ENCODE measurements around the gene ADGRE2. TPM values are rescaled to one million over a fixed set of nuclear protein-coding genes. Genes with fewer than 3 reads are reported as not detected.
A peak's percentile ranks its signal among the peaks of the same experiment; 100 is the strongest.

ADGRE2 gene
- total RNA-seq, 2 donors from 2014 or later, result 1.3 to 1.8 TPM

DNA sequence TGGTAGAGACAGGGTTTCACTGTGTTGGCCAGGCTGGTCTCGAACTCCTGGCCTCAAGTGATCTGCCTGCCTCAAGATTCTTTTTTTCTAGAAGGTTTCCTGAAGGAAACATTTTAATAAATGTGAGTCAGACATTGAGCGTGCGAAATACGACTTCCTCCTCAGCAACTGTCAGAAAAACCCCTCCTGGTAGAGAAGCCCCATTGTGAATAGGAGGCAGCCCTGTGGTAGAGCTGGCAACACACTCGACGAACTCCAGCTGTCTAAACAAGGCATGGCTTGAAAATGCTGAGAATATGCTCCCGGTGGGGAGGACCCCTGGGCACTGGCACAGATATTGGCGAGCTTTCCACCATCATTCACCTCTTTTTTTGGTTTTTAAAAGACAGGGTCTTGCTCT, 78.7 kb downstream of the ADGRE2 start:
- H3K9ac ChIP-seq (ENCODE audit: low read depth in 2 of 2, low read length in 2 of 2), result no peak overlapping the region
- H3K9me3 ChIP-seq, result no peaks in the 10 kb centered on the region
- peaks cover 7% of the 10 kb centered on the region for H3K36me3 ChIP-seq
- no peak overlapping the region for H3K27ac ChIP-seq
- no peak for TF ChIP-seq CTCF (IDR thresholded peaks at IDR 0.05)
- DNase-seq, result no peak
- no peak overlapping the region for H3K4me3 ChIP-seq
- no peaks in the 10 kb centered on the region for H3K4me1 ChIP-seq
- intact Hi-C loops (cut with DNase I), result no loop called here
- no peaks in the 10 kb centered on the region for H3K27me3 ChIP-seq

- no peak overlapping the region for H3K27ac ChIP-seq
- DNase-seq, result no peak
- H3K4me3 ChIP-seq, result no peak overlapping the region
- TF ChIP-seq CTCF (IDR thresholded peaks at IDR 0.05), result no peak
- intact Hi-C loops (cut with DNase I), result no loop called here
- H3K9ac ChIP-seq (ENCODE audit: low read depth in 2 of 2, low read length in 2 of 2), result no peak overlapping the region
- no peaks in the 10 kb centered on the region for H3K4me1 ChIP-seq
- H3K9me3 ChIP-seq, result no peaks in the 10 kb centered on the region
- peaks cover 7% of the 10 kb centered on the region for H3K36me3 ChIP-seq
- H3K27me3 ChIP-seq, result no peaks in the 10 kb centered on the region
Measured at GRCh38 chr19:14695471-14695870, 82.9 kb downstream of the ADGRE2 start.

GRCh38 chr19:14694641-14695266, 83.6 kb downstream of the ADGRE2 start:
- Histone ChIP-seq H3K36me3 (peaks cover 6% of the 10 kb centered on the region), H3K9me3 (no peaks in the 10 kb centered on the region), H3K27ac (no peak overlapping the region), H3K4me1 (no peaks in the 10 kb centered on the region), H3K9ac (ENCODE audit: low read depth in 2 of 2, low read length in 2 of 2) (no peak overlapping the region), H3K4me3 (no peak overlapping the region), H3K27me3 (no peaks in the 10 kb centered on the region)
- no peak for DNase-seq
- TF ChIP-seq CTCF (IDR thresholded peaks at IDR 0.05), result no peak
- intact Hi-C loops (cut with DNase I), result no loop called here

DNA sequence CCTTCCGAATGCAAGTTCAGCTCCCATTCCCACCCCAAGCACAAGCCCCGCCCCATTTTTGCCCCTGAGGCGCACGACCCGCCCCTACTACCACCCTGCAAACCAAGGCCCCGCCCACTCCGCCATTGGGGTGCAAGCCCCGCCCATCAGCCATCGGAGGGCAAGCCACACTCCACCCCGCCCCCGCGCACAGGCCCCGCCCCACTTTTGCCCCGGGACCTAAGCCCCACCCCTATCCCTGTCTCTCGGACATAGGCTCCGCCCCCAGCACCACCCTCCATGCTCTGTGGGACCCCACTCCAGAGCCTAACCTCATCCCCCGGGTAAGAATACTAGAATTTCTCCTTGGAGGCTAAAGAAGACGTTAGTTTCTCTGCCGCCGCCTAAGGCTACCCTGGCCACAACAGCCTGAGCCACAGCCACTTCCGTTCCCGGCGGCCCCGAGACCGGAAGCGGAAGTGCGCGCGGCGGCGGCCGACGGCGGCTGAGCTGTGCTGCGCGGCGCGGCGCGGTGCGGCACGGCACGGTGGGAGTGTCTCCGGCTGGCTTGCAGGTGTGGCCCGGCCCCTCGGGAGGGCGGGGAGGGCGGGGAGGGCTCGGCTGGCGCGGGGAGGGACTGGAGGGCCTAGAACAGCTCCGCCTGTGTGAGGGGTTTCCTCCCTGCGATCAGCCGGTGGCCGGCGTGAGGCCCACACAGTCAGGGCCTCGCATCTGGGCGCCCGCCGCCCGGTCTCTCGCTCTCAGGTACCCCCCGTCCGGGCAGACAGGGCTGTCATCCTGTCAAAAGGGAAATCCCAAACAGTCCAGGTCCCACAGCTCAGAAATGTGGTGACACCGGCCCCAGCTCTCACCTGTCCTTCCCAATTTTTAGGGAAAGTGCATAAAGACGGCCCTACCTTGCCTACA, 88.5 kb downstream of the ADGRE2 start, which contains the start of gene ZNF333:
Gene ZNF333, plus strand, starts transcription at position 451 of the 906 bp plus-strand sequence. CDS start 3,444 bp downstream, outside the sequence.
- no peak for TF ChIP-seq CTCF (IDR thresholded peaks at IDR 0.05)
- Histone ChIP-seq H3K4me1 (no peaks in the 10 kb centered on the region), H3K27ac (peak within 1 kb of the TSS; percentile 77), H3K27me3 (no peaks in the 10 kb centered on the region), H3K9ac (ENCODE audit: low read depth in 2 of 2, low read length in 2 of 2) (peak within 1 kb of the TSS; percentile 77 to 95), H3K36me3 (no peaks in the 10 kb centered on the region), H3K4me3 (peak within 1 kb of the TSS; percentile 67), H3K9me3 (no peaks in the 10 kb centered on the region)
- DNase-seq, result peak; percentile 99
- intact Hi-C loops (cut with DNase I), result loop anchor here (5.0 kb wide), 1 partner anchor 118 kb away; the partner anchor contains the start of gene NDUFB7

GRCh38 chr19:14686411-14686810, 91.9 kb downstream of the ADGRE2 start:
- no peak overlapping the region for H3K4me3 ChIP-seq
- no peaks in the 10 kb centered on the region for H3K9me3 ChIP-seq
- no peaks in the 10 kb centered on the region for H3K27me3 ChIP-seq
- no peaks in the 10 kb centered on the region for H3K36me3 ChIP-seq
- no peaks in the 10 kb centered on the region for H3K4me1 ChIP-seq
- DNase-seq, result no peak
- no peak for TF ChIP-seq CTCF (IDR thresholded peaks at IDR 0.05)
- intact Hi-C loops (cut with DNase I), result loop anchor here (5.0 kb wide), 1 partner anchor 114 kb away; the partner anchor contains the start of gene NDUFB7
- no peak overlapping the region for H3K27ac ChIP-seq
- H3K9ac ChIP-seq (ENCODE audit: low read depth in 2 of 2, low read length in 2 of 2), result no peak overlapping the region
